GM23338 (cell line): ENCODE results near the gene PNLIPRP2. TPM values are rescaled to one million over a fixed set of nuclear protein-coding genes. Genes with fewer than 3 reads are reported as not detected.

Source experiments
- ATAC-seq: fragments of 200-7000 bp; cut with Tn5 transposase; 3 replicates; pipeline ENCODE4 v1.9.1; 2020
- DNase-seq: peaks from one replicate; pipeline ENCODE4 v3.0.0-alpha.2; 2015; ENCODE audit warnings: low spot score
- H2AFZ ChIP-seq: fragments of 200-600 bp; sonication (generic); 2 replicates; pipeline ENCODE4 v1.8.0; 2016; ENCODE audit warnings: antibody characterized with exemption, mild to moderate bottlenecking, moderate library complexity
- H3F3A ChIP-seq: fragments of 200-600 bp; sonication (generic); replicated peaks from 2 replicates; pipeline ENCODE4 v1.8.0; 2017; ENCODE audit warnings: antibody characterized with exemption, mixed run types, low read depth
- H3K27ac ChIP-seq: fragments of 200-600 bp; sonication (generic); 2 replicates; pipeline ENCODE4 v1.6.1; 2016; ENCODE audit warnings: low read depth
- H3K27me3 ChIP-seq: fragments of 200-600 bp; sonication (generic); 2 replicates; pipeline ENCODE4 v1.8.0; 2016; ENCODE audit warnings: mild to moderate bottlenecking, mixed run types, moderate library complexity; ENCODE audit not compliant: insufficient read depth
- H3K36me3 ChIP-seq: fragments of 200-600 bp; sonication (generic); 2 replicates; pipeline ENCODE4 v1.8.0; 2016; ENCODE audit warnings: mild to moderate bottlenecking; ENCODE audit not compliant: insufficient read depth
- H3K4me1 ChIP-seq: fragments of 200-600 bp; sonication (generic); 2 replicates; pipeline ENCODE4 v1.8.0; 2016; ENCODE audit warnings: mild to moderate bottlenecking, moderate library complexity; ENCODE audit not compliant: insufficient read depth
- H3K4me2 ChIP-seq: fragments of 200-600 bp; sonication (generic); 2 replicates; pipeline ENCODE4 v1.7.1; 2017; ENCODE audit warnings: mixed run types
- H3K4me3 ChIP-seq: fragments of 200-600 bp; sonication (generic); 2 replicates; pipeline ENCODE4 v1.6.1; 2016; ENCODE audit warnings: mixed run types
- H3K79me2 ChIP-seq: fragments of 200-600 bp; sonication (generic); replicated peaks from 2 replicates; pipeline ENCODE4 v1.8.0; 2017; ENCODE audit warnings: mild to moderate bottlenecking; ENCODE audit not compliant: insufficient read depth
- H3K9me2 ChIP-seq: fragments of 200-600 bp; sonication (generic); 2 replicates; pipeline ENCODE4 v1.8.0; 2017; ENCODE audit not compliant: insufficient read depth
- H4K20me1 ChIP-seq: fragments of 200-600 bp; sonication (generic); replicated peaks from 2 replicates; pipeline ENCODE4 v1.8.0; 2017; ENCODE audit warnings: mild to moderate bottlenecking; ENCODE audit not compliant: insufficient read depth
- H3K27ac Mint-ChIP-seq: 2 replicates; pipeline ENCODE4 v1.8.0; 2020; ENCODE audit warnings: inconsistent platforms, mild to moderate bottlenecking, moderate library complexity, mixed read lengths
- H3K27me3 Mint-ChIP-seq: 3 replicates; pipeline ENCODE4 v1.8.0; 2022; ENCODE audit warnings: low read depth, mild to moderate bottlenecking, moderate library complexity, mixed read lengths, inconsistent platforms; ENCODE audit not compliant: insufficient read depth, poor library complexity
- H3K36me3 Mint-ChIP-seq: 3 replicates; pipeline ENCODE4 v1.8.0; 2021; ENCODE audit warnings: low read depth, mild to moderate bottlenecking, inconsistent platforms, moderate library complexity, mixed read lengths
- H3K4me1 Mint-ChIP-seq: 3 replicates; pipeline ENCODE4 v1.8.0; 2020; ENCODE audit warnings: mild to moderate bottlenecking, inconsistent platforms, mixed read lengths
- H3K4me3 Mint-ChIP-seq: 3 replicates; pipeline ENCODE4 v1.8.0; 2021; ENCODE audit warnings: moderate library complexity, mild to moderate bottlenecking, inconsistent platforms, mixed read lengths
- H3K9me3 Mint-ChIP-seq: 3 replicates; pipeline ENCODE4 v1.8.0; 2020; ENCODE audit warnings: moderate library complexity, mild to moderate bottlenecking, inconsistent platforms, mixed read lengths
- CREB1 ChIP-seq: fragments of 250-450 bp; sonication (Bioruptor Pico); IDR thresholded peaks from 2 replicates; pipeline ENCODE4 v1.5.0; 2020; ENCODE audit warnings: low read depth, mild to moderate bottlenecking, moderate library complexity
- CTCF ChIP-seq, 2 experiments: fragments of 200-600 bp in 1 of 2; sonication (generic) in 1 of 2; conservative IDR thresholded peaks; 2 replicates each; pipeline versions ENCODE4 v1.5.1 to v1.6.1; 2016 to 2017; ENCODE audit warnings: antibody characterized with exemption in 2 of 2, low read depth in 2 of 2, mild to moderate bottlenecking in 2 of 2, moderate library complexity in 1 of 2
- EZH2 ChIP-seq: fragments of 200-600 bp; sonication (generic); IDR thresholded peaks from one replicate; pipeline ENCODE4 v1.8.0; 2017; ENCODE audit warnings: antibody characterized with exemption, mild to moderate bottlenecking, low read depth; ENCODE audit not compliant: unreplicated experiment
- JUNB ChIP-seq: IDR thresholded peaks from one replicate; pipeline ENCODE4 v1.6.1; 2016; ENCODE audit warnings: antibody characterized with exemption; ENCODE audit not compliant: unreplicated experiment
- POLR2AphosphoS5 ChIP-seq: IDR thresholded peaks from 2 replicates; pipeline ENCODE4 v1.6.1; 2016; ENCODE audit warnings: antibody characterized with exemption, low read depth
- ZNF114 ChIP-seq: fragments of 250-450 bp; sonication (Bioruptor Pico); IDR thresholded peaks from 2 replicates; pipeline ENCODE4 v1.5.0; 2020; ENCODE audit warnings: mild to moderate bottlenecking, moderate library complexity
- ZNF462 ChIP-seq: fragments of 250-450 bp; sonication (Bioruptor Pico); IDR thresholded peaks from 2 replicates; pipeline ENCODE4 v1.5.0; 2020; ENCODE audit warnings: mild to moderate bottlenecking, moderate library complexity
- polyA plus RNA-seq: library from polyadenylated mRNA; unstranded; fragments of >200 nt; fragmentation: Nextera tagmentation; extraction: Ambion mirVana; gene quantifications from 2 replicates; pipeline ENCODE4 v1.2.1, GENCODE V29; 2016
- total RNA-seq: library from RNA; depleted of rRNA; stranded (reverse); fragments of >200 nt; shearing (Covaris generic); gene quantifications from 2 replicates; pipeline ENCODE4 v1.2.3, GENCODE V29; 2014

The PNLIPRP2 gene
- total and polyA plus RNA-seq, 2 experiments from 2014 or later = 0.24 TPM; not detected in 1

- no peak for TF ChIP-seq ZNF462 (CRISPR knock-in tag)
- no peak for TF ChIP-seq EZH2
- no peak for TF ChIP-seq CREB1 (CRISPR knock-in tag)
- no peak for TF ChIP-seq POLR2AphosphoS5
- TF ChIP-seq JUNB = no peak
Observed at GRCh38 chr10:116593139-116593740, 27.5 kb upstream of the PNLIPRP2 start (continued).

GRCh38 chr10:116594525-116595035 lies 26.2 kb upstream of the PNLIPRP2 start:
- H3K27ac ChIP-seq = no peak overlapping the region
- Mint-ChIP-seq H3K4me3 (no peak overlapping the region), H3K27ac (no peak overlapping the region), H3K36me3 (no peaks in the 10 kb centered on the region), H3K27me3 (peaks cover 4% of the 10 kb centered on the region), H3K4me1 (peaks cover 4% of the 10 kb centered on the region; the same call in 2 of the 3 replicates), H3K9me3 (no peaks in the 10 kb centered on the region)
- no peak overlapping the region for H3K4me2 ChIP-seq
- H4K20me1 ChIP-seq = no peaks in the 10 kb centered on the region
- no peaks in the 10 kb centered on the region for H3K27me3 ChIP-seq
- no peaks in the 10 kb centered on the region; the same call in 1 of the 2 replicates for H3K9me2 ChIP-seq
- ATAC-seq (no peak), DNase-seq (no peak)
- no peaks in the 10 kb centered on the region for H3K4me1 ChIP-seq
- H2AFZ ChIP-seq = no peak overlapping the region
- no peaks in the 10 kb centered on the region for H3K36me3 ChIP-seq
- H3F3A ChIP-seq = no peaks in the 10 kb centered on the region
- H3K79me2 ChIP-seq = no peaks in the 10 kb centered on the region
- H3K4me3 ChIP-seq = no peak overlapping the region
- no peak for TF ChIP-seq ZNF462 (CRISPR knock-in tag)
- TF ChIP-seq CTCF (conservative IDR thresholded peaks at IDR 0.05; ENCODE audit: low read depth in 2 of 2) = no peak
- TF ChIP-seq ZNF114 (CRISPR knock-in tag) = no peak
